Midbrain (tissue), 1 donor: ENCODE data around the gene ZNF423.

Experiments
- DNase-seq: peaks from one replicate; lab custom pipeline; 2025; lab: John Stamatoyannopoulos, UW

The ZNF423 gene

GRCh38 chr16:49826515-49826914 lies 29.4 kb downstream of the ZNF423 start:
- no peak for DNase-seq

GRCh38 chr16:49825041-49825440 lies 30.9 kb downstream of the ZNF423 start:
- DNase-seq, result no peak

- DNase-seq, result no peak
Measured at GRCh38 chr16:49824593-49824992, 31.3 kb downstream of the ZNF423 start.

GRCh38 chr16:49822649-49823370 lies 33.1 kb downstream of the ZNF423 start:
- peak; percentile 15 for DNase-seq

GRCh38 chr16:49821614-49822282 lies 34.2 kb downstream of the ZNF423 start:
- no peak for DNase-seq

- no peak for DNase-seq
Measured at GRCh38 chr16:49821156-49821555, 34.8 kb downstream of the ZNF423 start.

- no peak for DNase-seq
Measured at GRCh38 chr16:49817754-49818507, 38.0 kb downstream of the ZNF423 start.

- no peak for DNase-seq
Measured at GRCh38 chr16:49816875-49817274, 39.0 kb downstream of the ZNF423 start.

GRCh38 chr16:49811644-49812334 lies 44.1 kb downstream of the ZNF423 start:
- DNase-seq, result peak; percentile 55

GRCh38 chr16:49810831-49811230 lies 45.1 kb downstream of the ZNF423 start:
- DNase-seq, result no peak

GRCh38 chr16:49809561-49809960 lies 46.4 kb downstream of the ZNF423 start:
- DNase-seq, result no peak

- DNase-seq, result no peak
Measured at GRCh38 chr16:49809062-49809461, 46.9 kb downstream of the ZNF423 start.

GRCh38 chr16:49806446-49806845 lies 49.5 kb downstream of the ZNF423 start:
- DNase-seq, result no peak

GRCh38 chr16:49801290-49801689 lies 54.6 kb downstream of the ZNF423 start:
- no peak for DNase-seq

- no peak for DNase-seq
Measured at GRCh38 chr16:49800876-49801275, 55.0 kb downstream of the ZNF423 start.

GRCh38 chr16:49800441-49800840 lies 55.5 kb downstream of the ZNF423 start:
- DNase-seq, result no peak

- DNase-seq, result no peak
Measured at GRCh38 chr16:49799172-49799571, 56.7 kb downstream of the ZNF423 start.

GRCh38 chr16:49795513-49795912 lies 60.4 kb downstream of the ZNF423 start:
- no peak for DNase-seq

GRCh38 chr16:49793244-49793643 lies 62.7 kb downstream of the ZNF423 start:
- DNase-seq, result no peak

GRCh38 chr16:49789616-49790015 lies 66.3 kb downstream of the ZNF423 start:
- DNase-seq, result no peak

GRCh38 chr16:49788986-49789385 lies 66.9 kb downstream of the ZNF423 start:
- DNase-seq, result no peak

- peak; percentile 46 for DNase-seq
Measured at GRCh38 chr16:49788572-49788971, 67.3 kb downstream of the ZNF423 start.
